ENCODE data around the gene REPS2. TPM values are rescaled to one million over a fixed set of nuclear protein-coding genes. Genes with fewer than 3 reads are reported as not detected.

REPS2 gene
- total RNA-seq, 6 donors from 2014 or later = 17.0 to 47.0 (median 29.4) TPM

GRCh38 chrX:17167915-17168314 lies 221.5 kb downstream of the REPS2 start:
- H3K4me1 ChIP-seq = no peaks in the 10 kb centered on the region
- H3K27me3 ChIP-seq = no peaks in the 10 kb centered on the region
- WGBS, 2 donors = 96 to 100% methylated on average over 1 to 2 of the region's 2 CpGs
- ATAC-seq (ENCODE audit: low FRiP score in 2 of 2) = no peak
- H3K4me3 ChIP-seq = no peak overlapping the region
- TF ChIP-seq POLR2A (IDR thresholded peaks at IDR 0.05) (no peak), POLR2AphosphoS5 (IDR thresholded peaks at IDR 0.05) (no peak), EP300 (IDR thresholded peaks at IDR 0.05) (no peak), CTCF (IDR thresholded peaks at IDR 0.05) (no peak)
- H3K27ac ChIP-seq = no peak overlapping the region
- no peak for DNase-seq
- no peaks in the 10 kb centered on the region for H3K36me3 ChIP-seq
- H3K9me3 ChIP-seq = peaks cover 0 to 16% (median 3%) of the 10 kb centered on the region in 4 donors

- Histone ChIP-seq H3K4me1 (no peaks in the 10 kb centered on the region), H3K9me3 (no peaks in the 10 kb centered on the region), H3K27me3 (no peaks in the 10 kb centered on the region), H3K27ac (no peak overlapping the region), H3K4me3 (no peak overlapping the region), H3K36me3 (no peaks in the 10 kb centered on the region)
- no peak for TF ChIP-seq EP300 (IDR thresholded peaks at IDR 0.05)
- TF ChIP-seq CTCF (IDR thresholded peaks at IDR 0.05) = no peak
- no peak for TF ChIP-seq POLR2A (IDR thresholded peaks at IDR 0.05)
- no peak for TF ChIP-seq POLR2AphosphoS5 (IDR thresholded peaks at IDR 0.05)
- DNase-seq = no peak
- ATAC-seq (ENCODE audit: low FRiP score in 2 of 2) = peak in 1 of 2 donors; percentile 39
- WGBS, 2 donors = 71% methylated on average over 2 of the region's 2 CpGs; no CpG with 5 or more reads in 1 of the 2 donors
These were observed 224.5 kb downstream of the REPS2 start for GRCh38 chrX:17170973-17171372.

GRCh38 chrX:17174671-17175070 lies 228.2 kb downstream of the REPS2 start:
- no peak for TF ChIP-seq EP300 (IDR thresholded peaks at IDR 0.05)
- no peak for TF ChIP-seq CTCF (IDR thresholded peaks at IDR 0.05)
- TF ChIP-seq POLR2A (IDR thresholded peaks at IDR 0.05) = no peak
- WGBS, 2 donors = 78 to 84% methylated on average over 3 to 8 of the region's 8 CpGs
- Histone ChIP-seq H3K27me3 (no peaks in the 10 kb centered on the region), H3K4me1 (no peaks in the 10 kb centered on the region), H3K36me3 (no peaks in the 10 kb centered on the region), H3K4me3 (no peak overlapping the region), H3K9me3 (no peaks in the 10 kb centered on the region), H3K27ac (no peak overlapping the region)
- ATAC-seq (ENCODE audit: low FRiP score in 2 of 2) (no peak), DNase-seq (peak in 1 of 2 donors; percentile 32)

GRCh38 chrX:17182317-17182716 lies 235.9 kb downstream of the REPS2 start:
- no peak for ATAC-seq (ENCODE audit: low FRiP score in 2 of 2)

More at GRCh38 chrX:17182317-17182716, 235.9 kb downstream of the REPS2 start:
- no peaks in the 10 kb centered on the region for H3K9me3 ChIP-seq
- H3K27ac ChIP-seq = no peak overlapping the region
- H3K4me3 ChIP-seq = no peak overlapping the region
- no peaks in the 10 kb centered on the region for H3K36me3 ChIP-seq
- no peak for DNase-seq
- WGBS, 2 donors = 91 to 93% methylated on average over 3 of the region's 3 CpGs
- H3K4me1 ChIP-seq = no peaks in the 10 kb centered on the region
- no peak for TF ChIP-seq CTCF (IDR thresholded peaks at IDR 0.05)
- no peak for TF ChIP-seq POLR2A (IDR thresholded peaks at IDR 0.05)
- TF ChIP-seq EP300 (IDR thresholded peaks at IDR 0.05) = no peak
- TF ChIP-seq POLR2AphosphoS5 (IDR thresholded peaks at IDR 0.05) = no peak
- no peaks in the 10 kb centered on the region for H3K27me3 ChIP-seq

Data from upper lobe of left lung (tissue), 6 donors.